CD4-positive, alpha-beta memory T cell (primary cell): ENCODE measurements around the gene ZFTA. TPM values are rescaled to one million over a fixed set of nuclear protein-coding genes. Genes with fewer than 3 reads are reported as not detected.

Source experiments
- CTCF ChIA-PET: fragments of 350-600 bp; sonication (Branson Sonifier 250); formaldehyde crosslinking; loops from one replicate; lab custom pipeline; 2021; ENCODE audit warnings: inconsistent platforms; ENCODE audit not compliant: partially characterized antibody; lab: Charles Lee
- POLR2A ChIA-PET: fragments of 350-600 bp; sonication (Branson Sonifier 250); formaldehyde crosslinking; loops from one replicate; lab custom pipeline; 2021; ENCODE audit not compliant: partially characterized antibody; lab: Charles Lee
- DNase-seq, 5 donors: peaks; one replicate each; pipeline versions ENCODE4 v3.0.0 to v3.0.0-alpha.2; 2020 to 2022; ENCODE audit warnings: mixed read lengths in 1 of 5
- H3K27ac ChIP-seq: one replicate; pipeline ENCODE4 v1.7.0; 2013; ENCODE audit warnings: low read depth, low read length
- H3K27me3 ChIP-seq: 2 replicates; pipeline ENCODE4 v1.7.0; 2013; ENCODE audit warnings: mild to moderate bottlenecking, low read length, moderate library complexity; ENCODE audit not compliant: insufficient read depth
- H3K36me3 ChIP-seq: 2 replicates; pipeline ENCODE4 v1.7.0; 2013; ENCODE audit warnings: mild to moderate bottlenecking, low read length, moderate library complexity; ENCODE audit not compliant: insufficient read depth
- H3K4me1 ChIP-seq: 2 replicates; pipeline ENCODE4 v1.7.0; 2013; ENCODE audit warnings: mild to moderate bottlenecking, low read length, moderate library complexity; ENCODE audit not compliant: insufficient read depth
- H3K4me3 ChIP-seq, 2 donors: one replicate each; pipeline ENCODE4 v1.7.0; 2013; ENCODE audit warnings: low read length in 2 of 2, mild to moderate bottlenecking in 1 of 2
- H3K9me3 ChIP-seq, 2 donors: one replicate each; pipeline ENCODE4 v1.7.0; 2013; ENCODE audit warnings: low read length in 2 of 2, control low read depth in 1 of 2; ENCODE audit not compliant: control insufficient read depth in 1 of 2
- H3K27ac Mint-ChIP-seq, 7 donors: one replicate each; pipeline ENCODE4 v1.8.0; 2020 to 2021; ENCODE audit warnings: mixed read lengths in 7 of 7, mild to moderate bottlenecking in 6 of 7, inconsistent platforms in 3 of 7, moderate library complexity in 3 of 7
- H3K27me3 Mint-ChIP-seq, 2 donors: one replicate each; pipeline ENCODE4 v1.8.0; 2020 to 2021; ENCODE audit warnings: mixed read lengths in 2 of 2
- H3K36me3 Mint-ChIP-seq, 2 donors: one replicate each; pipeline ENCODE4 v1.8.0; 2020 to 2021; ENCODE audit warnings: mixed read lengths in 2 of 2, inconsistent platforms in 1 of 2, mild to moderate bottlenecking in 1 of 2
- H3K4me1 Mint-ChIP-seq, 4 donors: one replicate each; pipeline ENCODE4 v1.8.0; 2020 to 2021; ENCODE audit warnings: mixed read lengths in 4 of 4, mild to moderate bottlenecking in 1 of 4
- H3K4me3 Mint-ChIP-seq, 8 donors: one replicate each; pipeline ENCODE4 v1.8.0; 2020 to 2021; ENCODE audit warnings: mixed read lengths in 8 of 8, mild to moderate bottlenecking in 7 of 8, moderate library complexity in 6 of 8, inconsistent platforms in 3 of 8
- H3K9me3 Mint-ChIP-seq, 8 donors: one replicate each; pipeline ENCODE4 v1.8.0; 2020 to 2021; ENCODE audit warnings: mixed read lengths in 8 of 8, mild to moderate bottlenecking in 5 of 8, inconsistent platforms in 3 of 8, moderate library complexity in 1 of 8
- intact Hi-C: fragments of 100-400 bp; cut with micrococcal nuclease; formaldehyde crosslinking; loops from one replicate; pipeline ENCODE4 v1.15.1; 2023
- polyA plus RNA-seq, 2 donors: library from polyadenylated mRNA; unstranded; fragments of 300-500 nt; fragmentation: Illumina TruSeq; gene quantifications; one replicate each; pipeline ENCODE4 v1.2.3, GENCODE V29; 2021
- total RNA-seq, 2 experiments: library from RNA; stranded (reverse); gene quantifications; one replicate each; pipeline ENCODE4 v1.2.3, GENCODE V29; 2021

Gene ZFTA
- total and polyA plus RNA-seq, 4 experiments from 2014 or later, result 0.06 to 1.7 (median 1.4) TPM; not detected in 1

- peaks cover 0 to 5% of the 10 kb centered on the region in 2 donors for H3K27me3 Mint-ChIP-seq
- no peak overlapping the region for H3K27ac Mint-ChIP-seq
- DNase-seq, result no peak
- H3K4me1 Mint-ChIP-seq, result peaks cover 2 to 12% (median 6%) of the 10 kb centered on the region in 4 donors
- Histone ChIP-seq H3K9me3 (no peaks in the 10 kb centered on the region), H3K4me3 (no peak overlapping the region), H3K4me1 (peaks cover 5% of the 10 kb centered on the region), H3K27me3 (no peaks in the 10 kb centered on the region), H3K36me3 (no peaks in the 10 kb centered on the region), H3K27ac (no peak overlapping the region)
- CTCF ChIA-PET, result interaction anchor here (0.6 kb wide), 1 partner anchor 183 kb away, joined by 3 read pairs; no protein-coding TSS in a partner anchor
- intact Hi-C loops, result no loop called here
- H3K36me3 Mint-ChIP-seq, result peaks cover 0 to 13% of the 10 kb centered on the region in 2 donors
- peaks cover 0 to 2% (median 0%) of the 10 kb centered on the region in 8 donors for H3K9me3 Mint-ChIP-seq
- POLR2A ChIA-PET, result no interaction called here
- no peak overlapping the region for H3K4me3 Mint-ChIP-seq
Observed at GRCh38 chr11:63762654-63763495, 5.7 kb downstream of the ZFTA start.

- no peak overlapping the region for H3K4me3 ChIP-seq
- Mint-ChIP-seq H3K27ac (no peak overlapping the region), H3K9me3 (no peaks in the 10 kb centered on the region), H3K36me3 (peaks cover 2 to 10% of the 10 kb centered on the region in 2 donors), H3K4me3 (no peak overlapping the region), H3K4me1 (peaks cover 0 to 4% (median under 1%) of the 10 kb centered on the region in 4 donors), H3K27me3 (no peaks in the 10 kb centered on the region)
- peaks cover under 1% of the 10 kb centered on the region for H3K4me1 ChIP-seq
- intact Hi-C loops, result no loop called here
- ChIA-PET CTCF (interaction anchor here (0.6 kb wide), 1 partner anchor 184 kb away, joined by 3 read pairs; no protein-coding TSS in a partner anchor), POLR2A (no interaction called here)
- H3K9me3 ChIP-seq, result no peaks in the 10 kb centered on the region
- no peaks in the 10 kb centered on the region for H3K36me3 ChIP-seq
- DNase-seq, result no peak
- no peak overlapping the region for H3K27ac ChIP-seq
- H3K27me3 ChIP-seq, result no peaks in the 10 kb centered on the region
Observed at GRCh38 chr11:63761931-63762653, 6.5 kb downstream of the ZFTA start.

GRCh38 chr11:63761188-63761587, 7.4 kb downstream of the ZFTA start:
- Mint-ChIP-seq H3K4me3 (no peak overlapping the region), H3K27ac (peak overlapping the region in 1 of 7 donors; percentile 29), H3K36me3 (peaks cover 5 to 13% of the 10 kb centered on the region in 2 donors), H3K9me3 (no peaks in the 10 kb centered on the region), H3K27me3 (no peaks in the 10 kb centered on the region), H3K4me1 (peaks cover 0 to under 1% (median 0%) of the 10 kb centered on the region in 4 donors)
- H3K9me3 ChIP-seq, result no peaks in the 10 kb centered on the region
- POLR2A ChIA-PET, result no interaction called here
- H3K4me3 ChIP-seq, result no peak overlapping the region
- no peaks in the 10 kb centered on the region for H3K4me1 ChIP-seq
- intact Hi-C loops, result no loop called here
- no peaks in the 10 kb centered on the region for H3K27me3 ChIP-seq
- no peak overlapping the region for H3K27ac ChIP-seq
- no peak for DNase-seq
- no peaks in the 10 kb centered on the region for H3K36me3 ChIP-seq
- CTCF ChIA-PET, result interaction anchor here (0.5 to 1.6 kb wide), 2 partner anchors 67 to 122 kb away, joined by 3 to 4 read pairs; no protein-coding TSS in a partner anchor

GRCh38 chr11:63760487-63761079, 8.0 kb downstream of the ZFTA start:
- peak overlapping the region in 1 of 7 donors; percentile 57 for H3K27ac Mint-ChIP-seq
- Histone ChIP-seq H3K27ac (no peak overlapping the region), H3K36me3 (no peaks in the 10 kb centered on the region), H3K4me3 (no peak overlapping the region), H3K4me1 (no peaks in the 10 kb centered on the region), H3K27me3 (no peaks in the 10 kb centered on the region), H3K9me3 (no peaks in the 10 kb centered on the region)
- intact Hi-C loops, result no loop called here
- DNase-seq, result no peak
- H3K9me3 Mint-ChIP-seq, result no peaks in the 10 kb centered on the region
- POLR2A ChIA-PET, result no interaction called here
- CTCF ChIA-PET, result interaction anchor here (0.5 to 1.6 kb wide), 2 partner anchors 68 to 122 kb away, joined by 3 to 4 read pairs; no protein-coding TSS in a partner anchor
- H3K36me3 Mint-ChIP-seq, result peaks cover 5 to 15% of the 10 kb centered on the region in 2 donors
- no peaks in the 10 kb centered on the region for H3K27me3 Mint-ChIP-seq
- H3K4me3 Mint-ChIP-seq, result no peak overlapping the region
- H3K4me1 Mint-ChIP-seq, result no peaks in the 10 kb centered on the region

- Mint-ChIP-seq H3K36me3 (peaks cover 13 to 36% of the 10 kb centered on the region in 2 donors), H3K4me1 (no peaks in the 10 kb centered on the region), H3K9me3 (no peaks in the 10 kb centered on the region), H3K4me3 (no peak overlapping the region), H3K27me3 (no peaks in the 10 kb centered on the region), H3K27ac (no peak overlapping the region)
- Histone ChIP-seq H3K27ac (no peak overlapping the region), H3K4me3 (no peak overlapping the region), H3K4me1 (no peaks in the 10 kb centered on the region), H3K9me3 (no peaks in the 10 kb centered on the region), H3K27me3 (no peaks in the 10 kb centered on the region), H3K36me3 (no peaks in the 10 kb centered on the region)
- ChIA-PET CTCF (no interaction called here), POLR2A (no interaction called here)
- intact Hi-C loops, result no loop called here
- DNase-seq, result no peak
Observed at GRCh38 chr11:63756919-63757761, 11.4 kb downstream of the ZFTA start.

GRCh38 chr11:63749624-63750023, 19.0 kb downstream of the ZFTA start:
- Histone ChIP-seq H3K4me3 (no peak overlapping the region), H3K27me3 (no peaks in the 10 kb centered on the region), H3K4me1 (no peaks in the 10 kb centered on the region), H3K9me3 (no peaks in the 10 kb centered on the region), H3K27ac (no peak overlapping the region), H3K36me3 (no peaks in the 10 kb centered on the region)
- DNase-seq, result no peak
- intact Hi-C loops, result no loop called here
- Mint-ChIP-seq H3K27me3 (no peaks in the 10 kb centered on the region), H3K27ac (no peak overlapping the region), H3K9me3 (no peaks in the 10 kb centered on the region), H3K4me1 (peaks cover 0 to 3% (median 0%) of the 10 kb centered on the region in 4 donors), H3K4me3 (no peak overlapping the region), H3K36me3 (peaks cover 17 to 37% of the 10 kb centered on the region in 2 donors)
- ChIA-PET POLR2A (no interaction called here), CTCF (interaction anchor here (1.7 kb wide), 1 partner anchor 11 kb away, joined by 6 read pairs; no protein-coding TSS in a partner anchor)
